HepG2 (cell line): ENCODE results near the gene AQP7. TPM values are rescaled to one million over a fixed set of nuclear protein-coding genes. Genes with fewer than 3 reads are reported as not detected.

ENCODE experiments used
- AHR ChIP-seq: IDR thresholded peaks from 2 replicates; pipeline ENCODE4 v1.6.1; 2018; ENCODE audit warnings: missing genetic modification reagents, missing compliant biosample characterization
- BRCA1 ChIP-seq: sonication (generic); formaldehyde crosslinking; IDR thresholded peaks from 2 replicates; pipeline ENCODE4 v1.4.0; 2020; ENCODE audit warnings: missing genetic modification reagents
- CTCF ChIP-seq: sonication (generic); formaldehyde crosslinking; IDR thresholded peaks from 2 replicates; pipeline ENCODE4 v1.5.0; 2020; ENCODE audit warnings: mild to moderate bottlenecking, missing genetic modification reagents, moderate library complexity
- ETV6 ChIP-seq: sonication (generic); formaldehyde crosslinking; conservative IDR thresholded peaks from 2 replicates; pipeline ENCODE4 v1.4.0; 2020; ENCODE audit warnings: missing genetic modification reagents
- FIP1L1 ChIP-seq: fragments of 200-400 bp; formaldehyde crosslinking; IDR thresholded peaks from 2 replicates; pipeline ENCODE4 v1.6.1; 2018; ENCODE audit warnings: low read depth, mild to moderate bottlenecking, low read length, moderate library complexity, borderline replicate concordance; ENCODE audit not compliant: insufficient read depth
- GATA4 ChIP-seq: sonication (generic); IDR thresholded peaks from 2 replicates; pipeline ENCODE4 v1.6.1; 2016; ENCODE audit warnings: antibody characterized with exemption, low read depth, borderline replicate concordance
- KAT2B ChIP-seq: fragments of 150-350 bp; IDR thresholded peaks from 2 replicates; pipeline ENCODE4 v1.6.1; 2014; ENCODE audit warnings: low read depth, low read length, borderline replicate concordance
- RBFOX2 ChIP-seq: fragments of 200-400 bp; formaldehyde crosslinking; IDR thresholded peaks from 2 replicates; pipeline ENCODE4 v1.6.1; 2017; ENCODE audit warnings: low read depth, mild to moderate bottlenecking, low read length
- RELA ChIP-seq: sonication (generic); formaldehyde crosslinking; IDR thresholded peaks from 2 replicates; pipeline ENCODE4 v1.4.0; 2020; ENCODE audit warnings: missing genetic modification reagents
- REPIN1 ChIP-seq: sonication (generic); formaldehyde crosslinking; IDR thresholded peaks from 2 replicates; pipeline ENCODE4 v1.8.0; 2022; ENCODE audit warnings: missing genetic modification reagents, low read depth, mild to moderate bottlenecking, borderline replicate concordance
- RERE ChIP-seq: IDR thresholded peaks from 2 replicates; pipeline ENCODE4 v1.6.1; 2016; ENCODE audit warnings: low read depth, missing genetic modification reagents, missing compliant biosample characterization
- RNF2 ChIP-seq: fragments of 450-650 bp; conservative IDR thresholded peaks from 2 replicates; pipeline ENCODE4 v1.6.1; 2016; ENCODE audit warnings: low read depth
- SSRP1 ChIP-seq: IDR thresholded peaks from 2 replicates; pipeline ENCODE4 v1.6.1; 2016; ENCODE audit warnings: control low read depth
- TEAD2 ChIP-seq: sonication (generic); formaldehyde crosslinking; IDR thresholded peaks from 2 replicates; pipeline ENCODE4 v1.9.0; 2021; ENCODE audit warnings: missing genetic modification reagents
- TP53 ChIP-seq: sonication (generic); formaldehyde crosslinking; conservative IDR thresholded peaks from 2 replicates; pipeline ENCODE4 v1.4.0; 2020; ENCODE audit warnings: missing genetic modification reagents
- ZMYM3 ChIP-seq: sonication (generic); formaldehyde crosslinking; IDR thresholded peaks from 2 replicates; pipeline ENCODE4 v1.5.1; 2020; ENCODE audit warnings: mild to moderate bottlenecking, missing genetic modification reagents
- ZNF746 ChIP-seq: sonication (generic); formaldehyde crosslinking; IDR thresholded peaks from 2 replicates; pipeline ENCODE4 v1.8.0; 2022; ENCODE audit warnings: mild to moderate bottlenecking, missing genetic modification reagents
- ZNF777 ChIP-seq: sonication (generic); formaldehyde crosslinking; IDR thresholded peaks from 2 replicates; pipeline ENCODE4 v1.4.0; 2020; ENCODE audit warnings: missing genetic modification reagents
- ZNF780A ChIP-seq: sonication (generic); formaldehyde crosslinking; IDR thresholded peaks from 2 replicates; pipeline ENCODE4 v1.8.0; 2022; ENCODE audit warnings: mild to moderate bottlenecking, missing genetic modification reagents, moderate library complexity
- polyA plus RNA-seq, 8 experiments: library from polyadenylated mRNA; depleted of rRNA in 3 of 8; stranded (reverse) in 7 of 8; unstranded in 1 of 8; fragments of >200 nt; fragmentation: Illumina TruSeq in 4 of 8; extraction: Trizol in 4 of 8; gene quantifications; 2 replicates each; pipeline versions ENCODE4 v1.2.1 to v1.2.3, GENCODE V29; 2011 to 2016; ENCODE audit warnings: low read depth in 4 of 8, missing spikeins in 1 of 8, mixed read lengths in 1 of 8; ENCODE audit not compliant: insufficient read depth in 1 of 8
- total RNA-seq, 5 experiments: library from RNA; depleted of rRNA; stranded (reverse); fragments of >200 nt; fragmentation: Illumina TruSeq; extraction: Trizol; gene quantifications; 2 replicates each; pipeline ENCODE4 v1.2.3, GENCODE V29; 2016; ENCODE audit warnings: low read depth in 1 of 5
- TF ChIP-seq, protein P1 (sequence below), 2 experiments: fragments of 450-650 bp in 1 of 2; sonication (generic) in 1 of 2; formaldehyde crosslinking; IDR thresholded peaks; 2 replicates each; pipeline versions ENCODE4 v1.5.0 to v1.8.0; 2020 to 2022; ENCODE audit warnings: mild to moderate bottlenecking in 1 of 2, missing genetic modification reagents in 1 of 2
- TF ChIP-seq, protein P2 (sequence below): sonication (generic); formaldehyde crosslinking; IDR thresholded peaks from 2 replicates; pipeline ENCODE4 v1.8.0; 2022; ENCODE audit warnings: low read depth, missing genetic modification reagents

AQP7 gene
- total and polyA plus RNA-seq, 2 of the 13 experiments (the other 11 are each of a cell fraction or from before 2014, with no cell fraction given) = 1.9 to 2.1 TPM

GRCh38 chr9:33415501-33416038 lies 13.2 kb upstream of the AQP7 start (continued):
- TF ChIP-seq, protein P1, sequence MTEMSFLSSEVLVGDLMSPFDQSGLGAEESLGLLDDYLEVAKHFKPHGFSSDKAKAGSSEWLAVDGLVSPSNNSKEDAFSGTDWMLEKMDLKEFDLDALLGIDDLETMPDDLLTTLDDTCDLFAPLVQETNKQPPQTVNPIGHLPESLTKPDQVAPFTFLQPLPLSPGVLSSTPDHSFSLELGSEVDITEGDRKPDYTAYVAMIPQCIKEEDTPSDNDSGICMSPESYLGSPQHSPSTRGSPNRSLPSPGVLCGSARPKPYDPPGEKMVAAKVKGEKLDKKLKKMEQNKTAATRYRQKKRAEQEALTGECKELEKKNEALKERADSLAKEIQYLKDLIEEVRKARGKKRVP (CRISPR knock-in tag; IDR thresholded peaks at IDR 0.05) = peak in 1 of 2 experiments; percentile 96; a peak in 2 of 4 replicates
- TF ChIP-seq RNF2 = peak; percentile 95
- no peak for TF ChIP-seq FIP1L1
- no peak for TF ChIP-seq RELA
- TF ChIP-seq ZNF777 (CRISPR knock-in tag) = peak; percentile 57
- TF ChIP-seq ZNF780A (CRISPR knock-in tag) = peak; percentile 92
- TF ChIP-seq SSRP1 (CRISPR knock-in tag) = peak; percentile 83; the same call in 1 of the 2 replicates
- peak; percentile 92 for TF ChIP-seq ZMYM3 (CRISPR knock-in tag)
- TF ChIP-seq AHR (CRISPR knock-in tag) = no peak
- no peak for TF ChIP-seq RBFOX2
- peak; percentile 66; the same call in 1 of the 2 replicates for TF ChIP-seq BRCA1
- TF ChIP-seq TP53 (CRISPR knock-in tag) = peak; percentile 90
- peak; percentile 78; the same call in 1 of the 2 replicates for TF ChIP-seq GATA4
- TF ChIP-seq ZNF746 (CRISPR knock-in tag) = peak; percentile 90
- TF ChIP-seq ETV6 (CRISPR knock-in tag) = 0 out of 2 replicates have a peak, but pooled peaks have one; percentile 58
- TF ChIP-seq TEAD2 (CRISPR knock-in tag) = no peak
- TF ChIP-seq, protein P2, sequence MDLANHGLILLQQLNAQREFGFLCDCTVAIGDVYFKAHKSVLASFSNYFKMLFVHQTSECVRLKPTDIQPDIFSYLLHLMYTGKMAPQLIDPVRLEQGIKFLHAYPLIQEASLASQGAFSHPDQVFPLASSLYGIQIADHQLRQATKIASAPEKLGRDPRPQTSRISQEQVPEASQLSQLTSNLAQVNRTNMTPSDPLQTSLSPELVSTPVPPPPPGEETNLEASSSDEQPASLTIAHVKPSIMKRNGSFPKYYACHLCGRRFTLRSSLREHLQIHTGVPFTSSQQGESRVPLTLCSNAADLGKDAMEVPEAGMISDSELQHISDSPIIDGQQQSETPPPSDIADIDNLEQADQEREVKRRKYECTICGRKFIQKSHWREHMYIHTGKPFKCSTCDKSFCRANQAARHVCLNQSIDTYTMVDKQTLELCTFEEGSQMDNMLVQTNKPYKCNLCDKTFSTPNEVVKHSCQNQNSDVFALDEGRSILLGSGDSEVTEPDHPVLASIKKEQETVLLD (CRISPR knock-in tag) = peak; percentile 72; the same call in 1 of the 2 replicates
- peak; percentile 99 for TF ChIP-seq RERE (CRISPR knock-in tag)
- TF ChIP-seq REPIN1 (CRISPR knock-in tag) = peak; percentile 96
- TF ChIP-seq CTCF (CRISPR knock-in tag) = peak; percentile 96
- no peak for TF ChIP-seq KAT2B
